Fibroblast of lung (primary cell): Measurements from ENCODE around the gene INPP5A. TPM values are rescaled to one million over a fixed set of nuclear protein-coding genes. Genes with fewer than 3 reads are reported as not detected.

Experiments
- DNase-seq, 2 donors: peaks; one replicate each; pipeline versions ENCODE4 v3.0.0 to v3.0.0-alpha.2; 2010; ENCODE audit warnings: low read depth in 2 of 2
- H2AFZ ChIP-seq: 2 replicates; pipeline ENCODE4 v1.5.1; 2012; ENCODE audit warnings: low read length, control low read depth, inconsistent platforms
- H3K27ac ChIP-seq: 2 replicates; pipeline ENCODE4 v1.5.1; 2011; ENCODE audit warnings: low read length, control low read depth; ENCODE audit not compliant: insufficient read depth
- H3K27me3 ChIP-seq: 2 replicates; pipeline ENCODE4 v1.5.1; 2011; ENCODE audit warnings: mild to moderate bottlenecking, low read length; ENCODE audit not compliant: control insufficient read depth, insufficient read depth
- H3K36me3 ChIP-seq: 2 replicates; pipeline ENCODE4 v1.5.1; 2011; ENCODE audit warnings: low read length; ENCODE audit not compliant: control insufficient read depth, insufficient read depth
- H3K4me1 ChIP-seq: 2 replicates; pipeline ENCODE4 v1.5.1; 2011; ENCODE audit warnings: low read length; ENCODE audit not compliant: control insufficient read depth, insufficient read depth; ENCODE audit errors: extremely low read depth
- H3K4me2 ChIP-seq: 2 replicates; pipeline ENCODE4 v1.5.1; 2011; ENCODE audit warnings: low read length, control low read depth; ENCODE audit not compliant: insufficient read depth; ENCODE audit errors: extremely low read depth
- H3K4me3 ChIP-seq, 4 experiments: fragments of 200-600 bp in 1 of 4; sonication (generic) in 1 of 4; replicated peaks in 1 of 4; 2 replicates each; pipeline ENCODE4 v1.5.1; 2011 to 2016; ENCODE audit warnings: low read length in 4 of 4, low read depth in 3 of 4, mild to moderate bottlenecking in 3 of 4, control low read depth in 2 of 4, inconsistent platforms in 1 of 4, mixed read lengths in 1 of 4; ENCODE audit not compliant: insufficient read depth in 1 of 4; ENCODE audit errors: control extremely low read depth in 1 of 4
- H3K79me2 ChIP-seq: 2 replicates; pipeline ENCODE4 v1.5.1; 2012; ENCODE audit warnings: mild to moderate bottlenecking, low read length, inconsistent platforms; ENCODE audit not compliant: control insufficient read depth, insufficient read depth
- H3K9ac ChIP-seq: 2 replicates; pipeline ENCODE4 v1.5.1; 2011; ENCODE audit warnings: mild to moderate bottlenecking, low read length, control low read depth; ENCODE audit not compliant: insufficient read depth
- H3K9me3 ChIP-seq: 2 replicates; pipeline ENCODE4 v1.5.1; 2012; ENCODE audit warnings: low read depth, low read length; ENCODE audit not compliant: control insufficient read depth, insufficient read depth
- H4K20me1 ChIP-seq: 2 replicates; pipeline ENCODE4 v1.5.1; 2011; ENCODE audit warnings: low read length; ENCODE audit not compliant: control insufficient read depth, insufficient read depth; ENCODE audit errors: extremely low read depth
- EZH2 ChIP-seq: IDR thresholded peaks from 2 replicates; pipeline ENCODE4 v1.5.1; 2012; ENCODE audit warnings: low read length, control low read depth, mild to moderate bottlenecking; ENCODE audit errors: missing control alignments
- polyA plus RNA-seq, 2 donors: library from polyadenylated mRNA; depleted of rRNA in 1 of 2; stranded (reverse) in 1 of 2; unstranded in 1 of 2; fragments of >200 nt; gene quantifications; 2 replicates each; pipeline ENCODE4 v1.2.1, GENCODE V29; 2011 to 2012; ENCODE audit warnings: missing spikeins in 1 of 2
- total RNA-seq: library from RNA; depleted of rRNA; stranded (reverse); fragments of >200 nt; gene quantifications from 2 replicates; pipeline ENCODE4 v1.2.1, GENCODE V29; 2014
- TF ChIP-seq, protein P1 (sequence below), 2 donors: IDR thresholded peaks in 1 of 2; conservative IDR thresholded peaks in 1 of 2; 1 replicate in 1 of 2; 2 replicates in 1 of 2; pipeline ENCODE4 v1.5.1; 2011 to 2012; ENCODE audit warnings: low read length in 2 of 2, control low read depth in 1 of 2, inconsistent platforms in 1 of 2, low read depth in 1 of 2, mild to moderate bottlenecking in 1 of 2

Gene INPP5A
- total and polyA plus RNA-seq, 2 donors (not counting 1 experiment from before 2014, with no cell fraction given) = 24.6 to 39.9 TPM

DNA sequence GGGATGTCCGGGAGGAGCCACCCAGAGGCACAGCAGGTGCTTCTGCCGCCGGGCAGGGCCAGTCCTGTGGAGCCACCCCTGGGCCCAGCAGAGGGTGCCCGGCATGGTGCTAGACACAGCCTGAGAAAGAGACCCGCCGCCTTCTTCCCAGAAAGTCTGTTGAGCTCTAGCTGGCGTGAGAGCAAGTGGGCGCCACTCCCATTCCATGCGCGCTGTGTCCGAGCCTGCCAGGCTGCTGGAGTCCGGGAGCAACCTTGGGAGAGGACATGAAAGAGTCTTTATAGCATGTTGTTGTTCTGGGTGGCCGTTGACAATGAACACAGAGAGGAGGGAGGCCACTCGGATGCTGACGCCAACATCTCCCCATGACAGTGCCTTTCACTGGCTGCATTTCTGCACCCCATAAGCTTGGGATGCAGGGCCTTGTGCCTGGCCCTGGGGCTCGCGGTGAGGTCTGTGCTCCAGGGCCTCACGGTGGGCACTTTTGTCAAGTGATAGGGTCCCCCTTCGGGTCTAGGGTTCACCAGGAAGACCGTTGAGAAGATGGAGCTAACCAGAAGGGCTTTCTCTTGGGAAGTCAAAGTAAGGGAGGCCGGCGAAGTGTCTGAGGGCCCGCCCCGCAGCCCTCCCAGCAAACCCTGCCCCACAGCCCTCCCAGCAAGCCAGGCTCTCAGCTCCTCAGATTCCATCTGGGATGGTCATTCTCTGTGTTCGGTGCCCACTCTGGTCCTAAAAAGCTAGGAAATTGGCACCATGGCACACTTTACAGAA lies 201.1 kb downstream of the INPP5A start:
- Histone ChIP-seq H4K20me1 (no peaks in the 10 kb centered on the region), H2AFZ (no peak overlapping the region), H3K27me3 (no peaks in the 10 kb centered on the region), H3K27ac (no peak overlapping the region), H3K4me2 (no peak overlapping the region), H3K9ac (no peak overlapping the region), H3K4me3 (no peak overlapping the region), H3K9me3 (no peaks in the 10 kb centered on the region), H3K4me1 (no peaks in the 10 kb centered on the region), H3K79me2 (no peaks in the 10 kb centered on the region), H3K36me3 (no peaks in the 10 kb centered on the region)
- TF ChIP-seq, protein P1, sequence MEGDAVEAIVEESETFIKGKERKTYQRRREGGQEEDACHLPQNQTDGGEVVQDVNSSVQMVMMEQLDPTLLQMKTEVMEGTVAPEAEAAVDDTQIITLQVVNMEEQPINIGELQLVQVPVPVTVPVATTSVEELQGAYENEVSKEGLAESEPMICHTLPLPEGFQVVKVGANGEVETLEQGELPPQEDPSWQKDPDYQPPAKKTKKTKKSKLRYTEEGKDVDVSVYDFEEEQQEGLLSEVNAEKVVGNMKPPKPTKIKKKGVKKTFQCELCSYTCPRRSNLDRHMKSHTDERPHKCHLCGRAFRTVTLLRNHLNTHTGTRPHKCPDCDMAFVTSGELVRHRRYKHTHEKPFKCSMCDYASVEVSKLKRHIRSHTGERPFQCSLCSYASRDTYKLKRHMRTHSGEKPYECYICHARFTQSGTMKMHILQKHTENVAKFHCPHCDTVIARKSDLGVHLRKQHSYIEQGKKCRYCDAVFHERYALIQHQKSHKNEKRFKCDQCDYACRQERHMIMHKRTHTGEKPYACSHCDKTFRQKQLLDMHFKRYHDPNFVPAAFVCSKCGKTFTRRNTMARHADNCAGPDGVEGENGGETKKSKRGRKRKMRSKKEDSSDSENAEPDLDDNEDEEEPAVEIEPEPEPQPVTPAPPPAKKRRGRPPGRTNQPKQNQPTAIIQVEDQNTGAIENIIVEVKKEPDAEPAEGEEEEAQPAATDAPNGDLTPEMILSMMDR (conservative IDR thresholded peaks at IDR 0.05 in 1 of 2, IDR thresholded peaks at IDR 0.05 in 1 of 2; ENCODE audit: low read depth in 1 of 2, low read length in 2 of 2) = no peak
- TF ChIP-seq EZH2 = no peak
- no peak for DNase-seq

DNA sequence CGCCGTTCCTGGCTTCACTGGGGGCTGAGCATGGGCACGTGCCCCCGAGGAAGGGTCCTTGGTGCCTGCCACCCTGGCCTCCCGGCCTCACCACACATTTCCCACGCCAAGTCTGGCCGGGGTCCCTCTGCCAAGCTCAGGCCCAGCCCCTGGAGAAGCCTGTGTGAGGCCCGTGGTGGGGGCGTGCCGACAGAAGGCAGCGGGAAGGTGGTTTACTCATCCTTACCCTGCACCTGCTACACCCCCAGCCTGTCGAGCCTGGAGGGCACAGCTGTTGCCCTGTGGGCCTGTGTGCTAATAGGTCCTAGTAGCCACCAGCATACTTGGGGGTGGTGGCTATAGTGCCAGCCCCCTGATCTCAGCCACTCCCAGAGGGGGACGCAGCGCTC lies 201.6 kb downstream of the INPP5A start:
- Histone ChIP-seq H2AFZ (no peak overlapping the region), H3K79me2 (no peaks in the 10 kb centered on the region), H3K4me1 (no peaks in the 10 kb centered on the region), H3K4me3 (no peak overlapping the region), H3K27me3 (no peaks in the 10 kb centered on the region), H4K20me1 (no peaks in the 10 kb centered on the region), H3K9me3 (no peaks in the 10 kb centered on the region), H3K27ac (no peak overlapping the region), H3K4me2 (no peak overlapping the region), H3K36me3 (no peaks in the 10 kb centered on the region), H3K9ac (no peak overlapping the region)
- TF ChIP-seq EZH2 = no peak
- TF ChIP-seq, protein P1 (conservative IDR thresholded peaks at IDR 0.05 in 1 of 2, IDR thresholded peaks at IDR 0.05 in 1 of 2; ENCODE audit: low read depth in 1 of 2, low read length in 2 of 2) = no peak
- no peak for DNase-seq

DNA sequence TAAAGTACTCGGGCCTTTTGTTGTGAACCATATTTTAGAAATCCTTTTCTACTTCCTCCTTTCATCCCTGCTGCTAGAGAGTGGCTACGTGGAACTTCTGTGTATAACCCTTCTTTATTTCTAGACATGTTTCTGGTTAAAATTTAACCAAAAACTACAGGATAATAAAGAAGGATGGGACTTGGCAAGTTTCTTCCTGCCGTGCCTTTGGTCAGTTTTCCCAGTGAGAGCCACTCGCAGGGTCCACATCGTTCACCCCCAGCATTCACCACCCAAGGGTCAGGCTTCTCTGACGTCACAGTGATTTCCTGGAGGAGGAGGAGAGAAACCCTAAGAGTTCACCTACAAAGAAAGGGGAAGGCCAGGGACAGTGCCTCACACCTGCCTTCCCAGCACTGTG lies 203.0 kb downstream of the INPP5A start:
- Histone ChIP-seq H3K9me3 (no peaks in the 10 kb centered on the region), H3K79me2 (no peaks in the 10 kb centered on the region), H3K36me3 (no peaks in the 10 kb centered on the region), H3K4me1 (no peaks in the 10 kb centered on the region), H3K4me2 (no peak overlapping the region), H4K20me1 (no peaks in the 10 kb centered on the region), H3K9ac (no peak overlapping the region), H3K27me3 (no peaks in the 10 kb centered on the region), H2AFZ (no peak overlapping the region), H3K4me3 (no peak overlapping the region), H3K27ac (no peak overlapping the region)
- TF ChIP-seq, protein P1 (conservative IDR thresholded peaks at IDR 0.05 in 1 of 2, IDR thresholded peaks at IDR 0.05 in 1 of 2; ENCODE audit: low read depth in 1 of 2, low read length in 2 of 2) = no peak
- no peak for TF ChIP-seq EZH2
- DNase-seq = no peak
